ENCODE measurements around the gene GP1BB.

The GP1BB gene

GRCh38 chr22:19770349-19771220 lies 47.2 kb downstream of the GP1BB start:
- H3K23ac ChIP-seq (ENCODE audit: low read depth, low read length, poor library complexity), result peak overlapping the region; percentile 88
- no peak overlapping the region for H2BK5ac ChIP-seq (ENCODE audit: low read length)
- H2BK15ac ChIP-seq (ENCODE audit: low read length), result no peak overlapping the region
- H3K27ac ChIP-seq (replicated peaks; ENCODE audit: low read length), result no peak overlapping the region
- WGBS, 2 donors (ENCODE audit: extremely low coverage in 2 of 2, insufficient read length in 2 of 2, insufficient replicate concordance in 1 of 2), result no CpG with 5 or more reads among the region's 25 CpGs
- peaks cover 32 to 95% (median 44%) of the 10 kb centered on the region in 3 experiments for H3K27me3 ChIP-seq (ENCODE audit: control insufficient read depth in 3 of 3, insufficient read depth in 3 of 3, low read depth in 1 of 3, low read length in 3 of 3)
- peaks cover 8 to 10% of the 10 kb centered on the region in 2 donors for H3K4me1 ChIP-seq (ENCODE audit: control insufficient read depth in 2 of 2, insufficient read depth in 1 of 2, low read depth in 1 of 2, low read length in 2 of 2)
- H2AK5ac ChIP-seq (ENCODE audit: low read depth, low read length), result peak overlapping the region; percentile 82
- H2BK12ac ChIP-seq (ENCODE audit: low read length), result no peak overlapping the region
- no peak overlapping the region for H3K4ac ChIP-seq (ENCODE audit: low read length)
- H4K91ac ChIP-seq (ENCODE audit: low read depth, low read length, poor library complexity), result no peak overlapping the region
- no peak for DNase-seq (ENCODE audit: low spot score)
- H2BK120ac ChIP-seq (ENCODE audit: low read depth, low read length), result no peak overlapping the region
- H3K79me1 ChIP-seq (ENCODE audit: low read depth, low read length), result no peaks in the 10 kb centered on the region
- H4K8ac ChIP-seq (ENCODE audit: low read depth, low read length), result no peak overlapping the region
- no peaks in the 10 kb centered on the region for H3K36me3 ChIP-seq (replicated peaks in 1 of 2; ENCODE audit: control insufficient read depth in 2 of 2, insufficient read depth in 2 of 2, low read length in 2 of 2)
- H3K4me2 ChIP-seq (ENCODE audit: insufficient read depth, low read length, poor library complexity, severe bottlenecking), result no peak overlapping the region
- no peak overlapping the region for H2AFZ ChIP-seq (ENCODE audit: low read length)
- H3K14ac ChIP-seq (ENCODE audit: low read length), result peak overlapping the region; percentile 47
- no peak overlapping the region for H3K9ac ChIP-seq (ENCODE audit: low read depth, low read length, poor library complexity)
- no peak overlapping the region for H3K4me3 ChIP-seq (ENCODE audit: low read length in 2 of 2)
- no peak overlapping the region for H3K18ac ChIP-seq (ENCODE audit: low read length)
- peaks cover 2 to 4% of the 10 kb centered on the region in 2 donors for H3K9me3 ChIP-seq (replicated peaks in 1 of 2; ENCODE audit: control insufficient read depth in 2 of 2, insufficient read depth in 1 of 2, low read depth in 1 of 2, low read length in 2 of 2)

GRCh38 chr22:19772422-19772672 lies 49.0 kb downstream of the GP1BB start:
- Histone ChIP-seq H2BK15ac (ENCODE audit: low read length) (no peak overlapping the region), H3K27me3 (ENCODE audit: control insufficient read depth in 3 of 3, insufficient read depth in 3 of 3, low read depth in 1 of 3, low read length in 3 of 3) (peaks cover 14 to 89% (median 28%) of the 10 kb centered on the region in 3 experiments)
- no peak for DNase-seq (ENCODE audit: low spot score)

GRCh38 chr22:19772673-19773469 lies 49.5 kb downstream of the GP1BB start:
- Histone ChIP-seq H2BK120ac (ENCODE audit: low read depth, low read length) (no peak overlapping the region), H2AK5ac (ENCODE audit: low read depth, low read length) (peak overlapping the region; percentile 63), H3K79me1 (ENCODE audit: low read depth, low read length) (no peaks in the 10 kb centered on the region), H2BK5ac (ENCODE audit: low read length) (no peak overlapping the region), H2BK15ac (ENCODE audit: low read length) (no peak overlapping the region), H2AFZ (ENCODE audit: low read length) (no peak overlapping the region), H3K14ac (ENCODE audit: low read length) (no peak overlapping the region), H3K9ac (ENCODE audit: low read depth, low read length, poor library complexity) (no peak overlapping the region), H3K27me3 (ENCODE audit: control insufficient read depth in 3 of 3, insufficient read depth in 3 of 3, low read depth in 1 of 3, low read length in 3 of 3) (peaks cover 9 to 83% (median 23%) of the 10 kb centered on the region in 3 experiments), H3K36me3 (replicated peaks in 1 of 2; ENCODE audit: control insufficient read depth in 2 of 2, insufficient read depth in 2 of 2, low read length in 2 of 2) (no peaks in the 10 kb centered on the region), H3K23ac (ENCODE audit: low read depth, low read length, poor library complexity) (peak overlapping the region; percentile 76), H2BK12ac (ENCODE audit: low read length) (peak overlapping the region; percentile 76), H4K91ac (ENCODE audit: low read depth, low read length, poor library complexity) (no peak overlapping the region), H3K4me1 (ENCODE audit: control insufficient read depth in 2 of 2, insufficient read depth in 1 of 2, low read depth in 1 of 2, low read length in 2 of 2) (peaks cover 4 to 5% of the 10 kb centered on the region in 2 donors), H3K9me3 (replicated peaks in 1 of 2; ENCODE audit: control insufficient read depth in 2 of 2, insufficient read depth in 1 of 2, low read depth in 1 of 2, low read length in 2 of 2) (peaks cover 2% of the 10 kb centered on the region in 2 donors), H3K4me3 (ENCODE audit: low read length in 2 of 2) (no peak overlapping the region), H3K4me2 (ENCODE audit: insufficient read depth, low read length, poor library complexity, severe bottlenecking) (no peak overlapping the region), H3K27ac (replicated peaks; ENCODE audit: low read length) (no peak overlapping the region), H3K4ac (ENCODE audit: low read length) (no peak overlapping the region), H4K8ac (ENCODE audit: low read depth, low read length) (no peak overlapping the region), H3K18ac (ENCODE audit: low read length) (no peak overlapping the region)
- DNase-seq (ENCODE audit: low spot score), result no peak
- WGBS, 2 donors (ENCODE audit: extremely low coverage in 2 of 2, insufficient read length in 2 of 2, insufficient replicate concordance in 1 of 2), result no CpG with 5 or more reads among the region's 25 CpGs

More at GRCh38 chr22:19772422-19772672, 49.0 kb downstream of the GP1BB start:
- H3K9ac ChIP-seq (ENCODE audit: low read depth, low read length, poor library complexity), result no peak overlapping the region
- no peak overlapping the region for H2BK120ac ChIP-seq (ENCODE audit: low read depth, low read length)
- WGBS, 2 donors (ENCODE audit: extremely low coverage in 2 of 2, insufficient read length in 2 of 2, insufficient replicate concordance in 1 of 2), result no CpG with 5 or more reads among the region's 4 CpGs
- H3K23ac ChIP-seq (ENCODE audit: low read depth, low read length, poor library complexity), result no peak overlapping the region
- H3K14ac ChIP-seq (ENCODE audit: low read length), result no peak overlapping the region
- no peak overlapping the region for H2AFZ ChIP-seq (ENCODE audit: low read length)
- H2BK12ac ChIP-seq (ENCODE audit: low read length), result no peak overlapping the region
- H3K4ac ChIP-seq (ENCODE audit: low read length), result no peak overlapping the region
- H3K36me3 ChIP-seq (replicated peaks in 1 of 2; ENCODE audit: control insufficient read depth in 2 of 2, insufficient read depth in 2 of 2, low read length in 2 of 2), result no peaks in the 10 kb centered on the region
- H3K18ac ChIP-seq (ENCODE audit: low read length), result no peak overlapping the region
- no peak overlapping the region for H3K27ac ChIP-seq (replicated peaks; ENCODE audit: low read length)
- H3K79me1 ChIP-seq (ENCODE audit: low read depth, low read length), result no peaks in the 10 kb centered on the region
- H3K4me1 ChIP-seq (ENCODE audit: control insufficient read depth in 2 of 2, insufficient read depth in 1 of 2, low read depth in 1 of 2, low read length in 2 of 2), result peaks cover 8 to 10% of the 10 kb centered on the region in 2 donors
- H2AK5ac ChIP-seq (ENCODE audit: low read depth, low read length), result no peak overlapping the region
- no peak overlapping the region for H2BK5ac ChIP-seq (ENCODE audit: low read length)
- H4K8ac ChIP-seq (ENCODE audit: low read depth, low read length), result no peak overlapping the region
- H3K4me2 ChIP-seq (ENCODE audit: insufficient read depth, low read length, poor library complexity, severe bottlenecking), result no peak overlapping the region
- peaks cover 2 to 4% of the 10 kb centered on the region in 2 donors for H3K9me3 ChIP-seq (replicated peaks in 1 of 2; ENCODE audit: control insufficient read depth in 2 of 2, insufficient read depth in 1 of 2, low read depth in 1 of 2, low read length in 2 of 2)
- no peak overlapping the region for H4K91ac ChIP-seq (ENCODE audit: low read depth, low read length, poor library complexity)
- H3K4me3 ChIP-seq (ENCODE audit: low read length in 2 of 2), result no peak overlapping the region

GRCh38 chr22:19773470-19774040 lies 50.2 kb downstream of the GP1BB start:
- no peak overlapping the region for H3K14ac ChIP-seq (ENCODE audit: low read length)
- H3K4ac ChIP-seq (ENCODE audit: low read length), result no peak overlapping the region
- H4K91ac ChIP-seq (ENCODE audit: low read depth, low read length, poor library complexity), result no peak overlapping the region
- H2BK15ac ChIP-seq (ENCODE audit: low read length), result no peak overlapping the region
- H2BK120ac ChIP-seq (ENCODE audit: low read depth, low read length), result no peak overlapping the region
- no CpG with 5 or more reads among the region's 9 CpGs for WGBS, 2 donors (ENCODE audit: extremely low coverage in 2 of 2, insufficient read length in 2 of 2, insufficient replicate concordance in 1 of 2)
- no peak overlapping the region for H3K4me3 ChIP-seq (ENCODE audit: low read length in 2 of 2)
- H2AFZ ChIP-seq (ENCODE audit: low read length), result no peak overlapping the region
- no peaks in the 10 kb centered on the region for H3K79me1 ChIP-seq (ENCODE audit: low read depth, low read length)
- no peak overlapping the region for H2BK5ac ChIP-seq (ENCODE audit: low read length)
- H2AK5ac ChIP-seq (ENCODE audit: low read depth, low read length), result peak overlapping the region; percentile 63
- H3K27me3 ChIP-seq (ENCODE audit: control insufficient read depth in 3 of 3, insufficient read depth in 3 of 3, low read depth in 1 of 3, low read length in 3 of 3), result peaks cover 2 to 76% (median 16%) of the 10 kb centered on the region in 3 experiments
- peaks cover 1 to 2% of the 10 kb centered on the region in 2 donors for H3K4me1 ChIP-seq (ENCODE audit: control insufficient read depth in 2 of 2, insufficient read depth in 1 of 2, low read depth in 1 of 2, low read length in 2 of 2)
- DNase-seq (ENCODE audit: low spot score), result no peak
- peak overlapping the region; percentile 3 for H3K23ac ChIP-seq (ENCODE audit: low read depth, low read length, poor library complexity)
- no peak overlapping the region for H3K27ac ChIP-seq (replicated peaks; ENCODE audit: low read length)
- no peak overlapping the region for H2BK12ac ChIP-seq (ENCODE audit: low read length)
- peaks cover 0 to 2% of the 10 kb centered on the region in 2 donors for H3K9me3 ChIP-seq (replicated peaks in 1 of 2; ENCODE audit: control insufficient read depth in 2 of 2, insufficient read depth in 1 of 2, low read depth in 1 of 2, low read length in 2 of 2)
- H3K9ac ChIP-seq (ENCODE audit: low read depth, low read length, poor library complexity), result no peak overlapping the region
- no peaks in the 10 kb centered on the region for H3K36me3 ChIP-seq (replicated peaks in 1 of 2; ENCODE audit: control insufficient read depth in 2 of 2, insufficient read depth in 2 of 2, low read length in 2 of 2)
- H3K4me2 ChIP-seq (ENCODE audit: insufficient read depth, low read length, poor library complexity, severe bottlenecking), result no peak overlapping the region
- H4K8ac ChIP-seq (ENCODE audit: low read depth, low read length), result no peak overlapping the region
- H3K18ac ChIP-seq (ENCODE audit: low read length), result no peak overlapping the region
